ENCODE measurements around the gene APBA1.

GRCh38 chr9:69382135-69382534 is 290.0 kb downstream of the APBA1 start:
- TF ChIP-seq EZH2phosphoT487 (IDR thresholded peaks at IDR 0.05; ENCODE audit: borderline replicate concordance, low read length) = no peak
- TF ChIP-seq, protein P1, sequence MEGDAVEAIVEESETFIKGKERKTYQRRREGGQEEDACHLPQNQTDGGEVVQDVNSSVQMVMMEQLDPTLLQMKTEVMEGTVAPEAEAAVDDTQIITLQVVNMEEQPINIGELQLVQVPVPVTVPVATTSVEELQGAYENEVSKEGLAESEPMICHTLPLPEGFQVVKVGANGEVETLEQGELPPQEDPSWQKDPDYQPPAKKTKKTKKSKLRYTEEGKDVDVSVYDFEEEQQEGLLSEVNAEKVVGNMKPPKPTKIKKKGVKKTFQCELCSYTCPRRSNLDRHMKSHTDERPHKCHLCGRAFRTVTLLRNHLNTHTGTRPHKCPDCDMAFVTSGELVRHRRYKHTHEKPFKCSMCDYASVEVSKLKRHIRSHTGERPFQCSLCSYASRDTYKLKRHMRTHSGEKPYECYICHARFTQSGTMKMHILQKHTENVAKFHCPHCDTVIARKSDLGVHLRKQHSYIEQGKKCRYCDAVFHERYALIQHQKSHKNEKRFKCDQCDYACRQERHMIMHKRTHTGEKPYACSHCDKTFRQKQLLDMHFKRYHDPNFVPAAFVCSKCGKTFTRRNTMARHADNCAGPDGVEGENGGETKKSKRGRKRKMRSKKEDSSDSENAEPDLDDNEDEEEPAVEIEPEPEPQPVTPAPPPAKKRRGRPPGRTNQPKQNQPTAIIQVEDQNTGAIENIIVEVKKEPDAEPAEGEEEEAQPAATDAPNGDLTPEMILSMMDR (IDR thresholded peaks at IDR 0.05; ENCODE audit: low read depth, low read length, poor library complexity, severe bottlenecking) = no peak
